ENCODE measurements around the gene SRSF10.

Gene SRSF10

DNA sequence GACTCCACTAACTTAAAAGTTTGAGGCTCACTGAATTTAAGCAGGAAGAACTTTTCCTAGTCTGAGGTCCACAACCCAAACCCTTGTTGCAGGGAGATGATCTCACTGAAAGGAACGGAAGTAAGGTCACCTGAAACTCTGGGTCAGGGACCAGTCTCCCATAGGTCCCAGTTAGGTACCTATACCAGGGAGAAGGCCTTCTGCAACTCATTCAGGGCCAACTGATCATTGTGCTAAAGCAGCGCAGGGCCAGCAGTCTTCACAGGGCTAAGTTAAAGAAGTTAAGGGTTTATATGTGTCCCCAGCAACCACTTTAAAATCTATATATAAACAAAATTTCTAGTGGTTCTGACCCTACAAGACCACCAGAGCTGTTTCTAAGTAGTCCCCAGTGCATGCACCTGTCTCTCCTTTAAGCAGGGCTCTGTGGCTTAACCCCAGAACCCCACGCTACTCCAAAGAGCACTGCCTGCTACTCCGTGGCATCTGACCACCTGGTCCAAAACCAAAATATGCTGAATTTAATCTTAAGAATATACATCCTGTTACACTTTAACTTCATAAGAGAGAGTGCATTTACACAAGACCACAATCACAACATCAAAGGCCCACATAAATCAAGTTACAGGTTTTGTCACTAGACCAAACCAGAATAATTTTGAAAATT, 2.8 kb downstream of the SRSF10 start:
- Histone ChIP-seq H3K4me1 (ENCODE audit: control insufficient read depth, insufficient read depth, low read length) (peaks cover 21% of the 10 kb centered on the region), H3K27ac (ENCODE audit: extremely low read depth, low read depth, low read length) (peak overlapping the region; percentile 33; the same call in 1 of the 2 replicates), H3K36me3 (ENCODE audit: control insufficient read depth in 2 of 2, insufficient read depth in 1 of 2, low read length in 2 of 2) (peaks cover 13 to 66% of the 10 kb centered on the region in 2 experiments), H3K4me3 (ENCODE audit: low read depth, low read length) (peak overlapping the region; percentile 4; the same call in 1 of the 2 replicates), H3K9me3 (ENCODE audit: control insufficient read depth, insufficient read depth, low read depth, low read length) (no peaks in the 10 kb centered on the region)
- CTCF ChIA-PET, result interaction anchor here (0.6 to 4.5 kb wide), 4 partner anchors 12 to 50 kb away, joined by 3 to 21 read pairs (median 4); no protein-coding TSS in a partner anchor
- TF ChIP-seq ZNF292 (tag by site-specific recombination; IDR thresholded peaks at IDR 0.05; ENCODE audit: borderline replicate concordance, low read depth), result no peak
- TF ChIP-seq SCRT1 (tag by site-specific recombination; IDR thresholded peaks at IDR 0.05; ENCODE audit: borderline replicate concordance), result no peak
- 0 out of 2 replicates have a peak, but pooled peaks have one; percentile 4 for TF ChIP-seq ZNF600 (tag by site-specific recombination; IDR thresholded peaks at IDR 0.05)
- peak; percentile 84 for TF ChIP-seq ZNF394 (tag by site-specific recombination; IDR thresholded peaks at IDR 0.05; ENCODE audit: borderline replicate concordance)
- POLR2A ChIA-PET, result no interaction called here

DNA sequence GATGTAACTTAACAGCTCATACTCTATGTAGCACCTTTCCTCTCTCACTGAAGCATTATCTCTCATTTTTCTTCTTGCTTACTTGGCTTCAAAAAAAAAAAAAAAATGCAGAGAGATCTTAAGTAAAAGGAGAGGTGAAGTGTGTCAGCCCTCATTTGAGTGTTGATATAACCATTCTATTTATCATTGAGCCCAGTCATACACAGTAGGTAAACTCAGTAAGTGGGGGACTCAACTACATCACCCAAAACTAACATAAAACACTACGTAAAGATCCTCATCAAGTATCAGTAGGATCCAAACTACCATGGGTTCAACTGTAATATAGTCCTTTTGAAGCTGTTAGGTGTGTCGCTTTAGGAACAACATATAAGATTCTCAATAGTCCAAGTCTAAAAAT, 12.3 kb downstream of the SRSF10 start:
- POLR2A ChIA-PET, result no interaction called here
- Histone ChIP-seq H3K9me3 (ENCODE audit: control insufficient read depth, insufficient read depth, low read depth, low read length) (no peaks in the 10 kb centered on the region), H3K36me3 (ENCODE audit: control insufficient read depth in 2 of 2, insufficient read depth in 1 of 2, low read length in 2 of 2) (peaks cover 12 to 95% of the 10 kb centered on the region in 2 experiments), H3K4me1 (ENCODE audit: control insufficient read depth, insufficient read depth, low read length) (no peaks in the 10 kb centered on the region), H3K4me3 (ENCODE audit: low read depth, low read length) (no peak overlapping the region), H3K27ac (ENCODE audit: extremely low read depth, low read depth, low read length) (no peak overlapping the region)
- CTCF ChIA-PET, result interaction anchor here (0.7 to 2.0 kb wide), 4 partner anchors 13 to 342 kb away, joined by 3 to 4 read pairs (median 4); partner anchors contain the start of gene MYOM3
- no peak for TF ChIP-seq ZNF16 (tag by site-specific recombination; IDR thresholded peaks at IDR 0.05; ENCODE audit: low read depth)
- TF ChIP-seq ZNF19 (tag by site-specific recombination; IDR thresholded peaks at IDR 0.05; ENCODE audit: low read depth), result no peak
- no peak for TF ChIP-seq WT1 (tag by site-specific recombination; IDR thresholded peaks at IDR 0.05)
- no peak for TF ChIP-seq YY2 (tag by site-specific recombination; IDR thresholded peaks at IDR 0.05)
- no peak for TF ChIP-seq SP2 (tag by site-specific recombination; IDR thresholded peaks at IDR 0.05)

DNA sequence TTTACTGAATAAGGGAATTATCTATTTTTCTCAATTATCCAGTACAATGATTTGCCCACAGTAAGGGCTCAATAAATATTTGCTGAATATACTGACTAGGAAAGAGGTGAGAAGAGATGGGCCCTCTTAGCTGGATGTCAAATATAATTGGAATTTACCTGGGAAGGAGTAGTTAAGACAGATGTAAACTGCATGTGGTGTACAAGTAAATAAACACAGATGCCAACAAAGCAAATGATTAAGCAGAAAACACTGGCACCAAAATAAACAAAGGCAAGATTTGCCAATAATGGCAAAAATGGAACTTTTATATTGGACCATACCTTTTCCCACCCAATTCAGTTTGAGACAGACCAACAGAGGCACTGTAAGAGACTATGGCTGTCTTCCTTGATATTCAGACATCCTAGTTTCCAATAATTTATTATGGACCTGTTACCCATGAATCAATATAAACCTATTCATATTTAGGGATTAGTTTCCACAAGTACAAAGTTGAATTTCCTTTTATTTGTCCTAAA, 13.1 kb downstream of the SRSF10 start:
- Histone ChIP-seq H3K27ac (ENCODE audit: extremely low read depth, low read depth, low read length) (no peak overlapping the region), H3K4me1 (ENCODE audit: control insufficient read depth, insufficient read depth, low read length) (no peaks in the 10 kb centered on the region), H3K9me3 (ENCODE audit: control insufficient read depth, insufficient read depth, low read depth, low read length) (no peaks in the 10 kb centered on the region), H3K36me3 (ENCODE audit: control insufficient read depth in 2 of 2, insufficient read depth in 1 of 2, low read length in 2 of 2) (peaks cover 9 to 90% of the 10 kb centered on the region in 2 experiments), H3K4me3 (ENCODE audit: low read depth, low read length) (no peak overlapping the region)
- POLR2A ChIA-PET, result interaction anchor here (1.6 kb wide), 1 partner anchor 37 kb away, joined by 3 read pairs; no protein-coding TSS in a partner anchor
- CTCF ChIA-PET, result interaction anchor here (0.7 to 2.0 kb wide), 3 partner anchors 14 to 343 kb away, joined by 3 to 4 read pairs (median 3); partner anchors contain the start of gene MYOM3
- TF ChIP-seq, protein P1, sequence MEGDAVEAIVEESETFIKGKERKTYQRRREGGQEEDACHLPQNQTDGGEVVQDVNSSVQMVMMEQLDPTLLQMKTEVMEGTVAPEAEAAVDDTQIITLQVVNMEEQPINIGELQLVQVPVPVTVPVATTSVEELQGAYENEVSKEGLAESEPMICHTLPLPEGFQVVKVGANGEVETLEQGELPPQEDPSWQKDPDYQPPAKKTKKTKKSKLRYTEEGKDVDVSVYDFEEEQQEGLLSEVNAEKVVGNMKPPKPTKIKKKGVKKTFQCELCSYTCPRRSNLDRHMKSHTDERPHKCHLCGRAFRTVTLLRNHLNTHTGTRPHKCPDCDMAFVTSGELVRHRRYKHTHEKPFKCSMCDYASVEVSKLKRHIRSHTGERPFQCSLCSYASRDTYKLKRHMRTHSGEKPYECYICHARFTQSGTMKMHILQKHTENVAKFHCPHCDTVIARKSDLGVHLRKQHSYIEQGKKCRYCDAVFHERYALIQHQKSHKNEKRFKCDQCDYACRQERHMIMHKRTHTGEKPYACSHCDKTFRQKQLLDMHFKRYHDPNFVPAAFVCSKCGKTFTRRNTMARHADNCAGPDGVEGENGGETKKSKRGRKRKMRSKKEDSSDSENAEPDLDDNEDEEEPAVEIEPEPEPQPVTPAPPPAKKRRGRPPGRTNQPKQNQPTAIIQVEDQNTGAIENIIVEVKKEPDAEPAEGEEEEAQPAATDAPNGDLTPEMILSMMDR (tag by site-specific recombination; IDR thresholded peaks at IDR 0.05), result no peak
- TF ChIP-seq, protein P2, sequence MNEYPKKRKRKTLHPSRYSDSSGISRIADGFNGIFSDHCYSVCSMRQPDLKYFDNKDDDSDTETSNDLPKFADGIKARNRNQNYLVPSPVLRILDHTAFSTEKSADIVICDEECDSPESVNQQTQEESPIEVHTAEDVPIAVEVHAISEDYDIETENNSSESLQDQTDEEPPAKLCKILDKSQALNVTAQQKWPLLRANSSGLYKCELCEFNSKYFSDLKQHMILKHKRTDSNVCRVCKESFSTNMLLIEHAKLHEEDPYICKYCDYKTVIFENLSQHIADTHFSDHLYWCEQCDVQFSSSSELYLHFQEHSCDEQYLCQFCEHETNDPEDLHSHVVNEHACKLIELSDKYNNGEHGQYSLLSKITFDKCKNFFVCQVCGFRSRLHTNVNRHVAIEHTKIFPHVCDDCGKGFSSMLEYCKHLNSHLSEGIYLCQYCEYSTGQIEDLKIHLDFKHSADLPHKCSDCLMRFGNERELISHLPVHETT (tag by site-specific recombination; IDR thresholded peaks at IDR 0.05), result no peak
- TF ChIP-seq ZFHX2 (tag by site-specific recombination; conservative IDR thresholded peaks at IDR 0.05), result no peak
- TF ChIP-seq, protein P3, sequence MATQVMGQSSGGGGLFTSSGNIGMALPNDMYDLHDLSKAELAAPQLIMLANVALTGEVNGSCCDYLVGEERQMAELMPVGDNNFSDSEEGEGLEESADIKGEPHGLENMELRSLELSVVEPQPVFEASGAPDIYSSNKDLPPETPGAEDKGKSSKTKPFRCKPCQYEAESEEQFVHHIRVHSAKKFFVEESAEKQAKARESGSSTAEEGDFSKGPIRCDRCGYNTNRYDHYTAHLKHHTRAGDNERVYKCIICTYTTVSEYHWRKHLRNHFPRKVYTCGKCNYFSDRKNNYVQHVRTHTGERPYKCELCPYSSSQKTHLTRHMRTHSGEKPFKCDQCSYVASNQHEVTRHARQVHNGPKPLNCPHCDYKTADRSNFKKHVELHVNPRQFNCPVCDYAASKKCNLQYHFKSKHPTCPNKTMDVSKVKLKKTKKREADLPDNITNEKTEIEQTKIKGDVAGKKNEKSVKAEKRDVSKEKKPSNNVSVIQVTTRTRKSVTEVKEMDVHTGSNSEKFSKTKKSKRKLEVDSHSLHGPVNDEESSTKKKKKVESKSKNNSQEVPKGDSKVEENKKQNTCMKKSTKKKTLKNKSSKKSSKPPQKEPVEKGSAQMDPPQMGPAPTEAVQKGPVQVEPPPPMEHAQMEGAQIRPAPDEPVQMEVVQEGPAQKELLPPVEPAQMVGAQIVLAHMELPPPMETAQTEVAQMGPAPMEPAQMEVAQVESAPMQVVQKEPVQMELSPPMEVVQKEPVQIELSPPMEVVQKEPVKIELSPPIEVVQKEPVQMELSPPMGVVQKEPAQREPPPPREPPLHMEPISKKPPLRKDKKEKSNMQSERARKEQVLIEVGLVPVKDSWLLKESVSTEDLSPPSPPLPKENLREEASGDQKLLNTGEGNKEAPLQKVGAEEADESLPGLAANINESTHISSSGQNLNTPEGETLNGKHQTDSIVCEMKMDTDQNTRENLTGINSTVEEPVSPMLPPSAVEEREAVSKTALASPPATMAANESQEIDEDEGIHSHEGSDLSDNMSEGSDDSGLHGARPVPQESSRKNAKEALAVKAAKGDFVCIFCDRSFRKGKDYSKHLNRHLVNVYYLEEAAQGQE (tag by site-specific recombination; IDR thresholded peaks at IDR 0.05), result no peak
- TF ChIP-seq KLF16 (tag by site-specific recombination; IDR thresholded peaks at IDR 0.05), result no peak
- TF ChIP-seq ZFP69B (tag by site-specific recombination; IDR thresholded peaks at IDR 0.05), result no peak
- no peak for TF ChIP-seq MEIS1 (CRISPR knock-in tag; IDR thresholded peaks at IDR 0.05; ENCODE audit: borderline replicate concordance)
- TF ChIP-seq, protein P4, sequence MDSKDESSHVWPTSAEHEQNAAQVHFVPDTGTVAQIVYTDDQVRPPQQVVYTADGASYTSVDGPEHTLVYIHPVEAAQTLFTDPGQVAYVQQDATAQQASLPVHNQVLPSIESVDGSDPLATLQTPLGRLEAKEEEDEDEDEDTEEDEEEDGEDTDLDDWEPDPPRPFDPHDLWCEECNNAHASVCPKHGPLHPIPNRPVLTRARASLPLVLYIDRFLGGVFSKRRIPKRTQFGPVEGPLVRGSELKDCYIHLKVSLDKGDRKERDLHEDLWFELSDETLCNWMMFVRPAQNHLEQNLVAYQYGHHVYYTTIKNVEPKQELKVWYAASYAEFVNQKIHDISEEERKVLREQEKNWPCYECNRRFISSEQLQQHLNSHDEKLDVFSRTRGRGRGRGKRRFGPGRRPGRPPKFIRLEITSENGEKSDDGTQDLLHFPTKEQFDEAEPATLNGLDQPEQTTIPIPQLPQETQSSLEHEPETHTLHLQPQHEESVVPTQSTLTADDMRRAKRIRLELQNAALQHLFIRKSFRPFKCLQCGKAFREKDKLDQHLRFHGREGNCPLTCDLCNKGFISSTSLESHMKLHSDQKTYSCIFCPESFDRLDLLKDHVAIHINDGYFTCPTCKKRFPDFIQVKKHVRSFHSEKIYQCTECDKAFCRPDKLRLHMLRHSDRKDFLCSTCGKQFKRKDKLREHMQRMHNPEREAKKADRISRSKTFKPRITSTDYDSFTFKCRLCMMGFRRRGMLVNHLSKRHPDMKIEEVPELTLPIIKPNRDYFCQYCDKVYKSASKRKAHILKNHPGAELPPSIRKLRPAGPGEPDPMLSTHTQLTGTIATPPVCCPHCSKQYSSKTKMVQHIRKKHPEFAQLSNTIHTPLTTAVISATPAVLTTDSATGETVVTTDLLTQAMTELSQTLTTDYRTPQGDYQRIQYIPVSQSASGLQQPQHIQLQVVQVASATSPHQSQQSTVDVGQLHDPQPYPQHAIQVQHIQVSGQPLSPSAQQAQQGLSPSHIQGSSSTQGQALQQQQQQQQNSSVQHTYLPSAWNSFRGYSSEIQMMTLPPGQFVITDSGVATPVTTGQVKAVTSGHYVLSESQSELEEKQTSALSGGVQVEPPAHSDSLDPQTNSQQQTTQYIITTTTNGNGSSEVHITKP (tag by site-specific recombination; IDR thresholded peaks at IDR 0.05), result no peak
